ENCODE measurements around the gene TRIM68.

Gene TRIM68

GRCh38 chr11:4644233-4644632, 36.2 kb upstream of the TRIM68 start:
- Histone ChIP-seq H2AFZ (ENCODE audit: low read length) (no peak overlapping the region), H3K9me3 (replicated peaks in 1 of 2; ENCODE audit: control insufficient read depth in 2 of 2, insufficient read depth in 1 of 2, low read depth in 1 of 2, low read length in 2 of 2) (no peaks in the 10 kb centered on the region), H2BK12ac (ENCODE audit: low read length) (no peak overlapping the region), H3K4ac (ENCODE audit: low read length) (no peak overlapping the region), H3K4me1 (ENCODE audit: control insufficient read depth in 2 of 2, insufficient read depth in 1 of 2, low read depth in 1 of 2, low read length in 2 of 2) (peaks cover 0 to 15% of the 10 kb centered on the region in 2 donors), H2BK120ac (ENCODE audit: low read depth, low read length) (no peak overlapping the region), H3K27me3 (ENCODE audit: control insufficient read depth in 3 of 3, insufficient read depth in 3 of 3, low read depth in 1 of 3, low read length in 3 of 3) (no peaks in the 10 kb centered on the region), H3K18ac (ENCODE audit: low read length) (no peak overlapping the region), H2AK5ac (ENCODE audit: low read depth, low read length) (no peak overlapping the region), H3K79me1 (ENCODE audit: low read depth, low read length) (no peaks in the 10 kb centered on the region), H3K23ac (ENCODE audit: low read depth, low read length, poor library complexity) (no peak overlapping the region), H3K36me3 (replicated peaks in 1 of 2; ENCODE audit: control insufficient read depth in 2 of 2, insufficient read depth in 2 of 2, low read length in 2 of 2) (no peaks in the 10 kb centered on the region), H3K14ac (ENCODE audit: low read length) (no peak overlapping the region), H2BK15ac (ENCODE audit: low read length) (no peak overlapping the region), H4K91ac (ENCODE audit: low read depth, low read length, poor library complexity) (no peak overlapping the region), H4K8ac (ENCODE audit: low read depth, low read length) (no peak overlapping the region), H3K27ac (replicated peaks; ENCODE audit: low read length) (no peak overlapping the region), H3K4me2 (ENCODE audit: insufficient read depth, low read length, poor library complexity, severe bottlenecking) (no peak overlapping the region), H3K4me3 (ENCODE audit: low read length in 2 of 2) (no peak overlapping the region), H3K9ac (ENCODE audit: low read depth, low read length, poor library complexity) (no peak overlapping the region), H2BK5ac (ENCODE audit: low read length) (no peak overlapping the region)
- DNase-seq (ENCODE audit: low spot score): no peak
- WGBS, 2 donors (ENCODE audit: extremely low coverage in 2 of 2, insufficient read length in 2 of 2, insufficient replicate concordance in 1 of 2): no CpG with 5 or more reads among the region's 4 CpGs

- no peaks in the 10 kb centered on the region for H3K9me3 ChIP-seq (replicated peaks in 1 of 2; ENCODE audit: control insufficient read depth in 2 of 2, insufficient read depth in 1 of 2, low read depth in 1 of 2, low read length in 2 of 2)
- peaks cover 0 to 15% of the 10 kb centered on the region in 2 donors for H3K4me1 ChIP-seq (ENCODE audit: control insufficient read depth in 2 of 2, insufficient read depth in 1 of 2, low read depth in 1 of 2, low read length in 2 of 2)
- no peak within 1 kb of the TSS for H3K4ac ChIP-seq (ENCODE audit: low read length)
- H3K18ac ChIP-seq (ENCODE audit: low read length): peak within 1 kb of the TSS; percentile 46
- no peaks in the 10 kb centered on the region for H3K79me1 ChIP-seq (ENCODE audit: low read depth, low read length)
- H2AFZ ChIP-seq (ENCODE audit: low read length): no peak within 1 kb of the TSS
- no CpG with 5 or more reads among the region's 3 CpGs for WGBS, 2 donors (ENCODE audit: extremely low coverage in 2 of 2, insufficient read length in 2 of 2, insufficient replicate concordance in 1 of 2)
- no peak within 1 kb of the TSS for H3K14ac ChIP-seq (ENCODE audit: low read length)
- no peak within 1 kb of the TSS for H2BK5ac ChIP-seq (ENCODE audit: low read length)
- H3K4me3 ChIP-seq (ENCODE audit: low read length in 2 of 2): no peak within 1 kb of the TSS
- H2BK120ac ChIP-seq (ENCODE audit: low read depth, low read length): no peak within 1 kb of the TSS
- H2BK12ac ChIP-seq (ENCODE audit: low read length): no peak within 1 kb of the TSS
- H3K9ac ChIP-seq (ENCODE audit: low read depth, low read length, poor library complexity): no peak within 1 kb of the TSS
- no peak within 1 kb of the TSS for H3K27ac ChIP-seq (replicated peaks; ENCODE audit: low read length)
- H3K4me2 ChIP-seq (ENCODE audit: insufficient read depth, low read length, poor library complexity, severe bottlenecking): no peak within 1 kb of the TSS
- no peak within 1 kb of the TSS for H4K91ac ChIP-seq (ENCODE audit: low read depth, low read length, poor library complexity)
- DNase-seq (ENCODE audit: low spot score): no peak
- H3K27me3 ChIP-seq (ENCODE audit: control insufficient read depth in 3 of 3, insufficient read depth in 3 of 3, low read depth in 1 of 3, low read length in 3 of 3): no peaks in the 10 kb centered on the region
- no peaks in the 10 kb centered on the region for H3K36me3 ChIP-seq (replicated peaks in 1 of 2; ENCODE audit: control insufficient read depth in 2 of 2, insufficient read depth in 2 of 2, low read length in 2 of 2)
- no peak within 1 kb of the TSS for H2AK5ac ChIP-seq (ENCODE audit: low read depth, low read length)
- H4K8ac ChIP-seq (ENCODE audit: low read depth, low read length): no peak within 1 kb of the TSS
- no peak within 1 kb of the TSS for H2BK15ac ChIP-seq (ENCODE audit: low read length)
- H3K23ac ChIP-seq (ENCODE audit: low read depth, low read length, poor library complexity): no peak within 1 kb of the TSS
These were observed 35.7 kb upstream of the TRIM68 start, which contains the start of gene OR51E1 for GRCh38 chr11:4643682-4644081. Gene OR51E1 (plus strand): TSS chr11:4643982. CDS start chr11:4652527, 8,545 bp downstream.

- no peak for DNase-seq (ENCODE audit: low spot score)
- H4K91ac ChIP-seq (ENCODE audit: low read depth, low read length, poor library complexity): no peak overlapping the region
- H3K27me3 ChIP-seq (ENCODE audit: control insufficient read depth in 3 of 3, insufficient read depth in 3 of 3, low read depth in 1 of 3, low read length in 3 of 3): no peaks in the 10 kb centered on the region
- no peak overlapping the region for H2BK120ac ChIP-seq (ENCODE audit: low read depth, low read length)
- no peak overlapping the region for H3K14ac ChIP-seq (ENCODE audit: low read length)
- H3K9ac ChIP-seq (ENCODE audit: low read depth, low read length, poor library complexity): no peak overlapping the region
- H2AFZ ChIP-seq (ENCODE audit: low read length): no peak overlapping the region
- no peaks in the 10 kb centered on the region for H3K79me1 ChIP-seq (ENCODE audit: low read depth, low read length)
- H3K18ac ChIP-seq (ENCODE audit: low read length): no peak overlapping the region
- peaks cover 0 to 15% of the 10 kb centered on the region in 2 donors for H3K4me1 ChIP-seq (ENCODE audit: control insufficient read depth in 2 of 2, insufficient read depth in 1 of 2, low read depth in 1 of 2, low read length in 2 of 2)
- H3K27ac ChIP-seq (replicated peaks; ENCODE audit: low read length): no peak overlapping the region
- no peak overlapping the region for H2BK12ac ChIP-seq (ENCODE audit: low read length)
- H3K4ac ChIP-seq (ENCODE audit: low read length): no peak overlapping the region
- WGBS, 2 donors (ENCODE audit: extremely low coverage in 2 of 2, insufficient read length in 2 of 2, insufficient replicate concordance in 1 of 2): no CpG with 5 or more reads among the region's 5 CpGs
- no peak overlapping the region for H2BK15ac ChIP-seq (ENCODE audit: low read length)
- no peak overlapping the region for H3K4me2 ChIP-seq (ENCODE audit: insufficient read depth, low read length, poor library complexity, severe bottlenecking)
- H3K9me3 ChIP-seq (replicated peaks in 1 of 2; ENCODE audit: control insufficient read depth in 2 of 2, insufficient read depth in 1 of 2, low read depth in 1 of 2, low read length in 2 of 2): no peaks in the 10 kb centered on the region
- no peak overlapping the region for H2BK5ac ChIP-seq (ENCODE audit: low read length)
- no peak overlapping the region for H3K23ac ChIP-seq (ENCODE audit: low read depth, low read length, poor library complexity)
- no peak overlapping the region for H4K8ac ChIP-seq (ENCODE audit: low read depth, low read length)
- no peaks in the 10 kb centered on the region for H3K36me3 ChIP-seq (replicated peaks in 1 of 2; ENCODE audit: control insufficient read depth in 2 of 2, insufficient read depth in 2 of 2, low read length in 2 of 2)
- H3K4me3 ChIP-seq (ENCODE audit: low read length in 2 of 2): no peak overlapping the region
- H2AK5ac ChIP-seq (ENCODE audit: low read depth, low read length): no peak overlapping the region
These were observed 35.0 kb upstream of the TRIM68 start for GRCh38 chr11:4643076-4643475.

- H3K36me3 ChIP-seq (replicated peaks in 1 of 2; ENCODE audit: control insufficient read depth in 2 of 2, insufficient read depth in 2 of 2, low read length in 2 of 2): no peaks in the 10 kb centered on the region
- H2AK5ac ChIP-seq (ENCODE audit: low read depth, low read length): no peak overlapping the region
- H2AFZ ChIP-seq (ENCODE audit: low read length): no peak overlapping the region
- H3K4ac ChIP-seq (ENCODE audit: low read length): no peak overlapping the region
- H2BK15ac ChIP-seq (ENCODE audit: low read length): no peak overlapping the region
- no peak overlapping the region for H3K4me2 ChIP-seq (ENCODE audit: insufficient read depth, low read length, poor library complexity, severe bottlenecking)
- WGBS, 2 donors (ENCODE audit: extremely low coverage in 2 of 2, insufficient read length in 2 of 2, insufficient replicate concordance in 1 of 2): no CpG with 5 or more reads among the region's 7 CpGs
- H3K9ac ChIP-seq (ENCODE audit: low read depth, low read length, poor library complexity): no peak overlapping the region
- H3K79me1 ChIP-seq (ENCODE audit: low read depth, low read length): no peaks in the 10 kb centered on the region
- H3K4me1 ChIP-seq (ENCODE audit: control insufficient read depth in 2 of 2, insufficient read depth in 1 of 2, low read depth in 1 of 2, low read length in 2 of 2): peaks cover 0 to 16% of the 10 kb centered on the region in 2 donors
- DNase-seq (ENCODE audit: low spot score): no peak
- no peak overlapping the region for H3K4me3 ChIP-seq (ENCODE audit: low read length in 2 of 2)
- H3K14ac ChIP-seq (ENCODE audit: low read length): no peak overlapping the region
- H2BK5ac ChIP-seq (ENCODE audit: low read length): no peak overlapping the region
- H3K9me3 ChIP-seq (replicated peaks in 1 of 2; ENCODE audit: control insufficient read depth in 2 of 2, insufficient read depth in 1 of 2, low read depth in 1 of 2, low read length in 2 of 2): no peaks in the 10 kb centered on the region
- no peak overlapping the region for H3K18ac ChIP-seq (ENCODE audit: low read length)
- H3K27ac ChIP-seq (replicated peaks; ENCODE audit: low read length): no peak overlapping the region
- H3K23ac ChIP-seq (ENCODE audit: low read depth, low read length, poor library complexity): no peak overlapping the region
- no peak overlapping the region for H4K8ac ChIP-seq (ENCODE audit: low read depth, low read length)
- no peak overlapping the region for H2BK120ac ChIP-seq (ENCODE audit: low read depth, low read length)
- H2BK12ac ChIP-seq (ENCODE audit: low read length): no peak overlapping the region
- no peak overlapping the region for H4K91ac ChIP-seq (ENCODE audit: low read depth, low read length, poor library complexity)
- no peaks in the 10 kb centered on the region for H3K27me3 ChIP-seq (ENCODE audit: control insufficient read depth in 3 of 3, insufficient read depth in 3 of 3, low read depth in 1 of 3, low read length in 3 of 3)
These were observed 34.0 kb upstream of the TRIM68 start for GRCh38 chr11:4642043-4642442.
